Measurements from ENCODE around the gene DAB2. TPM values are rescaled to one million over a fixed set of nuclear protein-coding genes. Genes with fewer than 3 reads are reported as not detected.

Gene DAB2
- total RNA-seq = 53.9 and 64.3 TPM in 2 replicates

GRCh38 chr5:39424736-39425637 lies at the start of gene DAB2:
Gene DAB2, minus strand, starts transcription at chr5:39424980. Its CDS starts 30,660 bp downstream, at chr5:39394320.

GRCh38 chr5:39364367-39364766 lies 60.4 kb downstream of the DAB2 start, which contains the start of gene C9:
Gene C9, minus strand, starts transcription at chr5:39364495. Its CDS starts 31 bp downstream, at chr5:39364464.

Other genes starting within 250 kb of the DAB2 start
- gene FYB1, start 205.4 kb downstream of the DAB2 start, total RNA-seq = not detected in 2 replicates
- gene C9, start 60.5 kb downstream of the DAB2 start, total RNA-seq = not detected in 2 replicates